Posterior vena cava (tissue), 2 donors: ENCODE results near the gene OR8D2. TPM values are rescaled to one million over a fixed set of nuclear protein-coding genes. Genes with fewer than 3 reads are reported as not detected.

ENCODE experiments used
- DNase-seq: peaks from one replicate; pipeline ENCODE4 v3.0.0-alpha.2; 2020; ENCODE audit warnings: low spot score
- intact Hi-C, 2 donors: fragments of 100-400 bp; cut with DNase I; formaldehyde crosslinking; loops; one replicate each; pipeline versions ENCODE4 v1.14.1 to v1.14.2; 2022 to 2023
- long read RNA-seq, 2 donors: library from polyadenylated mRNA; unstranded; transcript quantifications; one replicate each; pipeline ENCODE4 v2.0.0, GENCODE V29; 2020 to 2021
- total RNA-seq, 2 donors: library from RNA; stranded (reverse); fragmentation: NEBNext Ultra II Directional; extraction: Animal tissue kit (Norgen Biotek cat#: 25700); gene quantifications; one replicate each; pipeline ENCODE4 v1.2.1, GENCODE V29; 2021
- donor health status: DM: yes; HTN: yes; CAD: no.
- donor health status: DM: yes; HTN: yes; CAD: no.

Gene OR8D2, protein sequence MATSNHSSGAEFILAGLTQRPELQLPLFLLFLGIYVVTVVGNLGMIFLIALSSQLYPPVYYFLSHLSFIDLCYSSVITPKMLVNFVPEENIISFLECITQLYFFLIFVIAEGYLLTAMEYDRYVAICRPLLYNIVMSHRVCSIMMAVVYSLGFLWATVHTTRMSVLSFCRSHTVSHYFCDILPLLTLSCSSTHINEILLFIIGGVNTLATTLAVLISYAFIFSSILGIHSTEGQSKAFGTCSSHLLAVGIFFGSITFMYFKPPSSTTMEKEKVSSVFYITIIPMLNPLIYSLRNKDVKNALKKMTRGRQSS
- total RNA-seq: not detected
- long read RNA-seq, donor 1: 0 reads
- long read RNA-seq, donor 2: 0 reads

DNA sequence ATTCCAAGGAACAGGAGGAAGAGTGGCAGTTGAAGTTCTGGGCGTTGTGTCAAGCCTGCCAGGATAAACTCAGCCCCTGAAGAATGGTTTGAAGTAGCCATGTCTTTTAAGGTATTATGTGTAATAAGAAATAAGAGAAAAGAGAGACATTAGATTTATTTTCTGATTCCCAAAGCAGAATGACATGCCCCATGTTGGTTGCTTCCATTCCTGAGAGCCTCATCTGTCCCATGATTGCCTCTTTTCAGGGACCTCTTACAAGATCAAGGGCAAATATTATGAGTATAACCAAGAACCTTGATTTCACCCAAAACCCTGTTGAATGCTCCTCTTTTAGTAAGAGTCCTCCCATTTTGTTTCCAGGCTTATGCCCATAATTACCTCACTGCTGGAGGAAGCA is at the start of gene OR8D2:
OR8D2 (minus strand) TSS at position 101 of the 400 bp plus-strand sequence; CDS start at position 101, 0 bp downstream.
- intact Hi-C loops: no loop called here
- no peak for DNase-seq

DNA sequence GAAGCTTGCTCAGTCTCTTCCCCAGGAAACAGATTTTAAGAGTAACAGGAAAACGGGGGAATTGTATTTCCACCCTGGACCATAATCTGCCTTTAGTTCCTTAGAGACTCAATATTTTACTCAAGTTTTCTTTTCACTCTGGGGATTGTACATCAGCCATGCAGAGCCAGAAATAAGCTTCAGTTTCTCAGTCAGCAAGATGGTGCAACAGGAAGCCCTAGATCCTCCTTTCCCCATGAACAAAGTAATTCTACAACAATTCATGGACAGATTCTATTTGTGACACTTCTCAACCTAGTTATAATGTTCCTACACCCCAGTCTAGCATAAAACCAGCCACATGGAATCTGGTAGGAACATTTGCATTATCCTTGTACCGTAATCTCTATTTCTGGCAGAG is 39.6 kb upstream of the OR8D2 start:
- intact Hi-C loops: no loop called here
- no peak for DNase-seq

GRCh38 chr11:124346311-124346955 is 26.4 kb upstream of the OR8D2 start:
- DNase-seq: no peak
- intact Hi-C loops: no loop called here

DNA sequence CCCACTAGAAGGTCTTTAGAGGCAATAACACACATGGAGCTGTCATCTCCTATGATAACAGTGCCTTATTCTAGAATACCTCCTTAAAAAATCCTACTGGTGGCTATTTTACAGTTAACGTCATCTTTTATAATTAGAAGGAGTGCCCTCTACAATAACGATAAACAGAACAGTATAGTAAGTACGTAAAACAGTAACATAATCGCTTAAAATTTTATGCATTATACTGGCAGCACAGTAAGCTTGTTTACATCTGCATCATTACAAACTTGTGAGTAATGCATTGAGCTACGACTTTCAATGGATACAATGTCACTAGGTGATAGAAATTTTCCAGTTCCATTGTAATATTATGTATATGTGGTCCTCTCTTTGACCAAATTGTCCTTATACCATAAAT is 24.3 kb upstream of the OR8D2 start:
- intact Hi-C loops: no loop called here
- DNase-seq: no peak

- intact Hi-C loops: no loop called here
- no peak for DNase-seq
Measured at GRCh38 chr11:124340142-124340447, 20.1 kb upstream of the OR8D2 start.

DNA sequence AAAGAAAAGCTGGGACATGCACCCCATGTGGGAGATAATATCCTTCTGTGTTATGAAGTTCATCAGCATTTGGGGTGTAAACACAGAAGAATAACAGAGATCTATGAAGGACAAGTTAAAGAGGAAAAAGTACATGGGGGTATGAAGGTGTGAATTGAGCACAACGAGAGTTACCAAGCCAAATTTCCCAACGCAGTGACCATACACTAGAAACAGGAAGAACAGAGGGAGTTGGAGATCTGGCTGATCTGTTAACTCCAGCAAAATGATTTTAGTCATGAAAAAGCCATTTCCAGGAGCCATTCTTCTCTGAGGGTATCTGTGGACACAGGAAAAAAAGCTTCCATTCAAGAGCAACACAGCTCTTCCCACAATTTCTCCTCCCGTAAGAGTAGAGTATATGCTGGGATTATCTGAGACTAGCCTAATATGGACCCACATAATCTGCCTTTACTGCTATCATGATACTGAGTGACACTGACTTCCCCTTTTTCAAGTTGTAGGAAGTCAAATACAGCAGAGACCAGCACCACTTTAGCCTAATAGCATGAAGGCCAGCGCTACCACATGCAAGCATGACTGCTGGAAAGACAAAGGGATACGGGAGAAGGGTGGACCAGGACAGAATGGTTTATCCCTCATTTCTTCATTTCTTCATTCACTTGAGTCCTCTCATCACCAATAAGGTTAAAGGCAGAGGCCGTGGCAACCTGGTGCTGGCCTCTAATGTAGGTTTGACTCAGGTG is 19.6 kb upstream of the OR8D2 start:
- no peak for DNase-seq
- intact Hi-C loops: no loop called here

- DNase-seq: no peak
- intact Hi-C loops: no loop called here
Measured at GRCh38 chr11:124331873-124332272, 11.9 kb upstream of the OR8D2 start.

DNA sequence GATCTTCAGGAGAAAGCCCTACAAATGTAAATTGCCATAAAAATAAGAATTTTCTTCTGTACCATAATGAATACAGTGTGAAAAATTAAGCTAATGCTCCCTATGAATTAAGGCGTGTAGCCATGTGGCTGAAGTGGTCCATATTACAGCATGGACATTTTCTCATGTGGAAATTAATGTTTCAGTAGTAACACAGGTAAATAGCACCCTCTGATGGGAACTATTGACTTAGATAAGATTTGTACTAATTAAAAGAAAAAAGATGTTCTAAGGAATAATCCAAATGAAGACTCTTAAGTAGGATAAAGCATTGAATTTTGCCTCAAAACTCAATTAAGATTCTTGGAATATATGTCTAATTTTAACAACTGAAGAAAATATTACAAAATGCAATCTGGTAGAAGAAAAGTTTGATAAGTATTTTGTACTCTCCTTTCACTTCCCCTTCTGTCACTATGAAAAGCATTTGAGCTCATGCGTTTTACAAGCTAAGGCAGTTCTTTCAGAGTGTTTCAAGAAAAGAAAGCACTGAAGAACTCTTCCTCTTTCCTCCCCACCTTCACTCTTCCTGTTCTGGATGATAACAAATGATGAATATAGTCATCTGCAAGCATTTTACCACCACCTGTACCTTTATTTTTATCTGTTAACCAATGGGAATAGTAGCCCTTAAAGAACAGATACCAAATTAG is 9.9 kb upstream of the OR8D2 start:
- DNase-seq: no peak
- intact Hi-C loops: no loop called here

GRCh38 chr11:124327775-124328174 is 7.8 kb upstream of the OR8D2 start:
- DNase-seq: no peak
- intact Hi-C loops: no loop called here

- DNase-seq: no peak
- intact Hi-C loops: no loop called here
Measured at GRCh38 chr11:124322356-124322755, 2.4 kb upstream of the OR8D2 start.

GRCh38 chr11:124315052-124315451 is 4.9 kb downstream of the OR8D2 start:
- intact Hi-C loops: no loop called here

GRCh38 chr11:124313849-124314248 is 6.1 kb downstream of the OR8D2 start, which contains the start of gene OR8D1:
Gene OR8D1 (minus strand): TSS chr11:124313949. CDS start chr11:124310766, 3,183 bp downstream.
- DNase-seq: no peak
- intact Hi-C loops: no loop called here

More at GRCh38 chr11:124315052-124315451, 4.9 kb downstream of the OR8D2 start:
- DNase-seq: no peak

- intact Hi-C loops: no loop called here
- no peak for DNase-seq
Measured at GRCh38 chr11:124313131-124313530, 6.9 kb downstream of the OR8D2 start.

DNA sequence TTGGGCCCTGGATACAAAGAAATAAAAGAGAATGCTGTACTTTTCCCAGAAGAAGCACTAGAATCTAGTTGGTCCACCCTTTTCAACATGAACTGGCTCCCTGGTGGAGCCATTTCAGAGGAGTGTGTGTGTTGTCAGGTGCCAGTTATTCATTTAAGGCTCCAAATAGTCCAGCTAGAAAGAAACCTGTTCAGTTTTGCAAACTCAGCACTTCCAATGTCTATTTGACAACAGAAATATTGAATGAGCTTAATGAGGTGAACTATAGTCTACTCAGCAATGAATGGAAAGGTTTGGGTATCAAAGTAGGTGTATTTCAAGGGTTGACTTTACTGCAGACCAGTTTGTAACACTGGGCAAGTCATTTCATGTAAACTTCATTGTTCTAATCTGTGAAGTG is 8.3 kb downstream of the OR8D2 start:
- intact Hi-C loops: no loop called here
- no peak for DNase-seq

GRCh38 chr11:124311269-124311668 is 8.7 kb downstream of the OR8D2 start:
- no peak for DNase-seq
- intact Hi-C loops: no loop called here

DNA sequence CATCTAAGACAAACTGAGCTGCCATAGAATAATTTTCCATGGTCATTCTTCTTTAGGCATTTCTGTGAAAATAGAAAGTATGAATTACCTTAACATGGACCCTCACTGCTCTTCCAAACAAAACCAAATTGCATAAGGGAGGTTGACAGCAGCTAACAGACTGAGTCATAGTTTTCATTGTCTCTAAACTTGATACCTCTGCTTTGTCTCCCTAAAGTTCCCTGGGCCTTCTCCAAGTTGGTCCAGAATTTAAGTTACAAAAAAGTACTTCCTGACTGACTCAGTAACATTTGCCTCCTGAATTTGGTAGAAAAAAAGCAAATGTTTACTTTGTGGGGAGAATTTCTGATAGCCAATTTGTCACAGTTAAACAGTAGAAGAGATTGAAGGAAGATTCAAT is 9.3 kb downstream of the OR8D2 start:
- DNase-seq: no peak
- intact Hi-C loops: no loop called here

- no peak for DNase-seq
- intact Hi-C loops: no loop called here
Measured at GRCh38 chr11:124307093-124307492, 12.9 kb downstream of the OR8D2 start.

DNA sequence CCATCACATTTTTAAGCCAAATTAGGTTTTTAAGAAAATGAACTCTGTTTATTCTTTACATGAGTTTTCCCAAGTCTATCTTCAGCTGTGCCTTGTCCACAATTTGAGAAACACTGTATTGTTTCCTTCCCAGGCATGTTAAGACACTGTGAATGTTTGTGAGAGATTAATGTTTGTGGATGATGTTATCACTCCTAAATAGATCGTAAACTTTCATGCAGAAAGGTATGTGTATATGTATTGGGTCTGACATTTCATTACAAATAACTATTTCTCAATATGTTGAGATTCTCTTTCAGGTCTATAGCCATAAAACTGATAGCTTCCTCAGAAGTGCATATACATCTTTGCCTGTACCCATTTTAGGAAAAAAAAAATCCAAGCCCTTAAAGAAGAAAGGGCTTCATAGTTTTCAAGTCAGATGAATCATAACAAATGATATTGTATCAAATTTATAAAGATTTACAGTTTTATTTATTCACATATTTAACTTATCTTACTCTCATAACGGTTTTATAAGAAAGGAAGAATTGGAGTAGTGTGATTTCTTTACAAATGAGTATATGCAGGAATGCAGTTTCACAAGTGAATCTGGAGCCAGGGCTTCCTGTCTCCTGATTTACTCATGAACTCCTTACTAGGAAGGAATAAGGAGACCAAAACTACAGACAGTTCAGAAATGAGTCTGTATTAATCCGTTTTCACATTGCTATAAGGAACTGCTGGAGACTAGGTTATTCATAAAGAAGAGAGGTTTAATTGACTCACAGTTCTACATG is 17.5 kb downstream of the OR8D2 start:
- intact Hi-C loops: no loop called here
- DNase-seq: no peak

DNA sequence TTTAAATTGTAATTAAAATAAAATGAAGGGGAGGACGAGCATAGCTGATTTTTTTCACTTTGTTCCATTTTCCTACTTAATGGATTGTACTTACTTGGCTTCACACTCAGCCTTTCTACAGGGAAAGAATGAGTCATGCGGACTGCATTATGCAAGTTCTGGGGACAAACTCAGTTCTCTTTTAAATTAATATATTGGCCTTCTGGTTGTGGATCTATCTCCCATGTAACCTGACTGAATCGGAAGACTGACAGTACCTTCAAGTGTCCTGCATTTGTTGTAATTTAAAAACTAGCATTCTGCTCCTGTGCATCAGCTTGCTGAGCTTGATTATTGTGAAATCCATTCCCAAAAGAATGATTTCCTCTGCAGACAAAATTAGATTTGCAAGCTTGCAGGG is 18.4 kb downstream of the OR8D2 start:
- intact Hi-C loops: no loop called here
- no peak for DNase-seq
